ENCODE measurements around the gene TBX15. TPM values are rescaled to one million over a fixed set of nuclear protein-coding genes. Genes with fewer than 3 reads are reported as not detected.

Gene TBX15
- total and polyA plus RNA-seq, 2 donors = 0.19 to 0.48 TPM

GRCh38 chr1:118982266-118982665 lies 5.9 kb downstream of the TBX15 start:
- Histone ChIP-seq H3K4me1 (ENCODE audit: control insufficient read depth in 2 of 2, insufficient read depth in 2 of 2, low read length in 2 of 2) (no peaks in the 10 kb centered on the region), H3K9me3 (ENCODE audit: control insufficient read depth in 2 of 2, insufficient read depth in 1 of 2, low read length in 1 of 2) (peaks cover 3 to 9% of the 10 kb centered on the region in 2 donors)

GRCh38 chr1:118981436-118981835 lies 6.7 kb downstream of the TBX15 start:
- WGBS = 20% methylated on average over 1 of the region's 1 CpG
- Histone ChIP-seq H3K4me3 (ENCODE audit: low read length in 2 of 2) (no peak overlapping the region), H3K4me1 (ENCODE audit: control insufficient read depth in 2 of 2, insufficient read depth in 2 of 2, low read length in 2 of 2) (no peaks in the 10 kb centered on the region), H3K9me3 (ENCODE audit: control insufficient read depth in 2 of 2, insufficient read depth in 1 of 2, low read length in 1 of 2) (peaks cover 3 to 9% of the 10 kb centered on the region in 2 donors), H3K27ac (ENCODE audit: low read depth in 1 of 2, low read length in 1 of 2) (no peak overlapping the region), H3K36me3 (ENCODE audit: control insufficient read depth in 2 of 2, insufficient read depth in 2 of 2, low read length in 1 of 2) (no peaks in the 10 kb centered on the region), H3K27me3 (ENCODE audit: control insufficient read depth in 2 of 2, insufficient read depth in 1 of 2, low read length in 1 of 2) (peaks cover 83 to 93% of the 10 kb centered on the region in 2 donors)
- no peak for DNase-seq (ENCODE audit: low read depth in 6 of 9, low spot score in 9 of 9)

More at GRCh38 chr1:118982266-118982665, 5.9 kb downstream of the TBX15 start:
- peaks cover 86 to 99% of the 10 kb centered on the region in 2 donors for H3K27me3 ChIP-seq (ENCODE audit: control insufficient read depth in 2 of 2, insufficient read depth in 1 of 2, low read length in 1 of 2)
- H3K4me3 ChIP-seq (ENCODE audit: low read length in 2 of 2) = no peak overlapping the region
- no peaks in the 10 kb centered on the region for H3K36me3 ChIP-seq (ENCODE audit: control insufficient read depth in 2 of 2, insufficient read depth in 2 of 2, low read length in 1 of 2)
- WGBS = 32% methylated on average over 6 of the region's 6 CpGs
- no peak for DNase-seq (ENCODE audit: low read depth in 6 of 9, low spot score in 9 of 9)
- H3K27ac ChIP-seq (ENCODE audit: low read depth in 1 of 2, low read length in 1 of 2) = no peak overlapping the region

GRCh38 chr1:118979754-118980575 lies 8.2 kb downstream of the TBX15 start:
- no peak overlapping the region for H3K4me3 ChIP-seq (ENCODE audit: low read length in 2 of 2)
- H3K27me3 ChIP-seq (ENCODE audit: control insufficient read depth in 2 of 2, insufficient read depth in 1 of 2, low read length in 1 of 2) = peaks cover 71 to 79% of the 10 kb centered on the region in 2 donors
- 8% methylated on average over 59 of the region's 59 CpGs for WGBS
- H3K36me3 ChIP-seq (ENCODE audit: control insufficient read depth in 2 of 2, insufficient read depth in 2 of 2, low read length in 1 of 2) = no peaks in the 10 kb centered on the region
- peaks cover 3 to 9% of the 10 kb centered on the region in 2 donors for H3K9me3 ChIP-seq (ENCODE audit: control insufficient read depth in 2 of 2, insufficient read depth in 1 of 2, low read length in 1 of 2)
- no peak overlapping the region for H3K27ac ChIP-seq (ENCODE audit: low read depth in 1 of 2, low read length in 1 of 2)
- no peaks in the 10 kb centered on the region for H3K4me1 ChIP-seq (ENCODE audit: control insufficient read depth in 2 of 2, insufficient read depth in 2 of 2, low read length in 2 of 2)
- no peak for DNase-seq (ENCODE audit: low read depth in 6 of 9, low spot score in 9 of 9)

- H3K4me3 ChIP-seq (ENCODE audit: low read length in 2 of 2) = no peak overlapping the region
- DNase-seq (ENCODE audit: low read depth in 6 of 9, low spot score in 9 of 9) = no peak
- H3K27ac ChIP-seq (ENCODE audit: low read depth in 1 of 2, low read length in 1 of 2) = no peak overlapping the region
- 9% methylated on average over 23 of the region's 23 CpGs for WGBS
- H3K27me3 ChIP-seq (ENCODE audit: control insufficient read depth in 2 of 2, insufficient read depth in 1 of 2, low read length in 1 of 2) = peaks cover 64 to 70% of the 10 kb centered on the region in 2 donors
- H3K9me3 ChIP-seq (ENCODE audit: control insufficient read depth in 2 of 2, insufficient read depth in 1 of 2, low read length in 1 of 2) = peaks cover 2 to 3% of the 10 kb centered on the region in 2 donors
- H3K4me1 ChIP-seq (ENCODE audit: control insufficient read depth in 2 of 2, insufficient read depth in 2 of 2, low read length in 2 of 2) = no peaks in the 10 kb centered on the region
- no peaks in the 10 kb centered on the region for H3K36me3 ChIP-seq (ENCODE audit: control insufficient read depth in 2 of 2, insufficient read depth in 2 of 2, low read length in 1 of 2)
Observed at GRCh38 chr1:118978914-118979701, 9.0 kb downstream of the TBX15 start.

GRCh38 chr1:118977600-118977999 lies 10.5 kb downstream of the TBX15 start:
- H3K36me3 ChIP-seq (ENCODE audit: control insufficient read depth in 2 of 2, insufficient read depth in 2 of 2, low read length in 1 of 2) = no peaks in the 10 kb centered on the region
- no peaks in the 10 kb centered on the region for H3K4me1 ChIP-seq (ENCODE audit: control insufficient read depth in 2 of 2, insufficient read depth in 2 of 2, low read length in 2 of 2)
- 70% methylated on average over 2 of the region's 2 CpGs for WGBS
- H3K9me3 ChIP-seq (ENCODE audit: control insufficient read depth in 2 of 2, insufficient read depth in 1 of 2, low read length in 1 of 2) = no peaks in the 10 kb centered on the region
- peaks cover 51 to 55% of the 10 kb centered on the region in 2 donors for H3K27me3 ChIP-seq (ENCODE audit: control insufficient read depth in 2 of 2, insufficient read depth in 1 of 2, low read length in 1 of 2)
- H3K27ac ChIP-seq (ENCODE audit: low read depth in 1 of 2, low read length in 1 of 2) = no peak overlapping the region
- no peak overlapping the region for H3K4me3 ChIP-seq (ENCODE audit: low read length in 2 of 2)
- no peak for DNase-seq (ENCODE audit: low read depth in 6 of 9, low spot score in 9 of 9)

- Histone ChIP-seq H3K27me3 (ENCODE audit: control insufficient read depth in 2 of 2, insufficient read depth in 1 of 2, low read length in 1 of 2) (peaks cover 27% of the 10 kb centered on the region in 2 donors), H3K9me3 (ENCODE audit: control insufficient read depth in 2 of 2, insufficient read depth in 1 of 2, low read length in 1 of 2) (no peaks in the 10 kb centered on the region), H3K36me3 (ENCODE audit: control insufficient read depth in 2 of 2, insufficient read depth in 2 of 2, low read length in 1 of 2) (no peaks in the 10 kb centered on the region), H3K27ac (ENCODE audit: low read depth in 1 of 2, low read length in 1 of 2) (no peak overlapping the region), H3K4me3 (ENCODE audit: low read length in 2 of 2) (no peak overlapping the region), H3K4me1 (ENCODE audit: control insufficient read depth in 2 of 2, insufficient read depth in 2 of 2, low read length in 2 of 2) (no peaks in the 10 kb centered on the region)
- DNase-seq (ENCODE audit: low read depth in 6 of 9, low spot score in 9 of 9) = no peak
- WGBS = 72% methylated on average over 4 of the region's 4 CpGs
Observed at GRCh38 chr1:118974661-118975060, 13.5 kb downstream of the TBX15 start.

GRCh38 chr1:118973531-118974137 lies 14.5 kb downstream of the TBX15 start:
- H3K27me3 ChIP-seq (ENCODE audit: control insufficient read depth in 2 of 2, insufficient read depth in 1 of 2, low read length in 1 of 2) = peaks cover 17 to 18% of the 10 kb centered on the region in 2 donors
- no peak overlapping the region for H3K4me3 ChIP-seq (ENCODE audit: low read length in 2 of 2)
- DNase-seq (ENCODE audit: low read depth in 6 of 9, low spot score in 9 of 9) = no peak
- H3K4me1 ChIP-seq (ENCODE audit: control insufficient read depth in 2 of 2, insufficient read depth in 2 of 2, low read length in 2 of 2) = no peaks in the 10 kb centered on the region
- H3K36me3 ChIP-seq (ENCODE audit: control insufficient read depth in 2 of 2, insufficient read depth in 2 of 2, low read length in 1 of 2) = no peaks in the 10 kb centered on the region
- WGBS = 84% methylated on average over 5 of the region's 5 CpGs
- no peak overlapping the region for H3K27ac ChIP-seq (ENCODE audit: low read depth in 1 of 2, low read length in 1 of 2)
- no peaks in the 10 kb centered on the region for H3K9me3 ChIP-seq (ENCODE audit: control insufficient read depth in 2 of 2, insufficient read depth in 1 of 2, low read length in 1 of 2)

- no peak overlapping the region for H3K4me3 ChIP-seq (ENCODE audit: low read length in 2 of 2)
- WGBS = 90% methylated on average over 1 of the region's 1 CpG
- no peaks in the 10 kb centered on the region for H3K9me3 ChIP-seq (ENCODE audit: control insufficient read depth in 2 of 2, insufficient read depth in 1 of 2, low read length in 1 of 2)
- no peak for DNase-seq (ENCODE audit: low read depth in 6 of 9, low spot score in 9 of 9)
- H3K27ac ChIP-seq (ENCODE audit: low read depth in 1 of 2, low read length in 1 of 2) = no peak overlapping the region
- no peaks in the 10 kb centered on the region for H3K36me3 ChIP-seq (ENCODE audit: control insufficient read depth in 2 of 2, insufficient read depth in 2 of 2, low read length in 1 of 2)
- no peaks in the 10 kb centered on the region for H3K4me1 ChIP-seq (ENCODE audit: control insufficient read depth in 2 of 2, insufficient read depth in 2 of 2, low read length in 2 of 2)
- H3K27me3 ChIP-seq (ENCODE audit: control insufficient read depth in 2 of 2, insufficient read depth in 1 of 2, low read length in 1 of 2) = peaks cover 11 to 14% of the 10 kb centered on the region in 2 donors
Observed at GRCh38 chr1:118973032-118973431, 15.1 kb downstream of the TBX15 start.

GRCh38 chr1:118970451-118970850 lies 17.7 kb downstream of the TBX15 start:
- Histone ChIP-seq H3K27me3 (ENCODE audit: control insufficient read depth in 2 of 2, insufficient read depth in 1 of 2, low read length in 1 of 2) (no peaks in the 10 kb centered on the region), H3K4me3 (ENCODE audit: low read length in 2 of 2) (no peak overlapping the region), H3K36me3 (ENCODE audit: control insufficient read depth in 2 of 2, insufficient read depth in 2 of 2, low read length in 1 of 2) (no peaks in the 10 kb centered on the region), H3K4me1 (ENCODE audit: control insufficient read depth in 2 of 2, insufficient read depth in 2 of 2, low read length in 2 of 2) (no peaks in the 10 kb centered on the region), H3K9me3 (ENCODE audit: control insufficient read depth in 2 of 2, insufficient read depth in 1 of 2, low read length in 1 of 2) (no peaks in the 10 kb centered on the region), H3K27ac (ENCODE audit: low read depth in 1 of 2, low read length in 1 of 2) (no peak overlapping the region)
- 92% methylated on average over 2 of the region's 2 CpGs for WGBS
- no peak for DNase-seq (ENCODE audit: low read depth in 6 of 9, low spot score in 9 of 9)

All from thymus (tissue), 11 donors.